Measurements from ENCODE around the gene RUFY3.
"Not testable (repeated sequence)": the region's sequence is repeated elsewhere in the genome, so short reads cannot be mapped to it uniquely, and the experiment has no call there.

Gene RUFY3

GRCh38 chr4:70724463-70724862, 2.7 kb downstream of the RUFY3 start:
- H3K36me3 ChIP-seq: no peaks in the 10 kb centered on the region; a peak in 1 of 22 replicates
- peaks cover 0 to 9% (median 0%) of the 10 kb centered on the region in 11 experiments; a peak in 1 of 22 replicates for H4K20me1 ChIP-seq
- H3K4me2 ChIP-seq: no peak overlapping the region
- no peak overlapping the region for H3K27ac ChIP-seq
- no peaks in the 10 kb centered on the region for H3K27me3 ChIP-seq
- TF ChIP-seq Cebpa-rat (IDR thresholded peaks at IDR 0.05): no peak
- H3K9ac ChIP-seq: no peak overlapping the region
- H3K4me3 ChIP-seq: no peak overlapping the region
- H3K9me3 ChIP-seq (replicated peaks in 1 of 11): no peaks in the 10 kb centered on the region
- H3K4me1 ChIP-seq: peaks cover 10 to 20% (median 12%) of the 10 kb centered on the region in 10 experiments

- H3K4me1 ChIP-seq: peaks cover 10 to 13% (median 12%) of the 10 kb centered on the region in 10 experiments
- peaks cover 0 to 9% (median 0%) of the 10 kb centered on the region in 11 experiments; a peak in 1 of 22 replicates for H4K20me1 ChIP-seq
- H3K27ac ChIP-seq: no peak overlapping the region
- no peaks in the 10 kb centered on the region for H3K27me3 ChIP-seq
- no peaks in the 10 kb centered on the region; a peak in 1 of 22 replicates for H3K36me3 ChIP-seq
- no peak overlapping the region for H3K4me2 ChIP-seq
- H3K4me3 ChIP-seq: no peak overlapping the region
- TF ChIP-seq Cebpa-rat (IDR thresholded peaks at IDR 0.05): no peak
- no peaks in the 10 kb centered on the region for H3K9me3 ChIP-seq (replicated peaks in 1 of 11)
- H3K9ac ChIP-seq: no peak overlapping the region
Measured at GRCh38 chr4:70725633-70726032, 3.9 kb downstream of the RUFY3 start.

- H3K4me2 ChIP-seq; H3K36me3 ChIP-seq; H3K27me3 ChIP-seq; H3K9ac ChIP-seq; H3K9me3 ChIP-seq (replicated peaks in 1 of 11); H4K20me1 ChIP-seq; H3K27ac ChIP-seq; H3K4me3 ChIP-seq: not testable (repeated sequence)
- H3K4me1 ChIP-seq: peaks cover 10 to 13% (median 12%) of the 10 kb centered on the region in 10 experiments
Measured at GRCh38 chr4:70726515-70726914, 4.8 kb downstream of the RUFY3 start.

- Histone ChIP-seq H4K20me1 (no peaks in the 10 kb centered on the region), H3K36me3 (no peaks in the 10 kb centered on the region; a peak in 1 of 22 replicates), H3K4me3 (no peak overlapping the region), H3K4me1 (peaks cover 0 to under 1% (median 0%) of the 10 kb centered on the region in 10 experiments; a peak in 2 of 20 replicates), H3K9me3 (replicated peaks in 1 of 11) (no peaks in the 10 kb centered on the region), H3K27ac (no peak overlapping the region), H3K4me2 (no peak overlapping the region), H3K27me3 (no peaks in the 10 kb centered on the region), H3K9ac (no peak overlapping the region)
- no peak for TF ChIP-seq Cebpa-rat (IDR thresholded peaks at IDR 0.05)
Measured at GRCh38 chr4:70728091-70728490, 6.3 kb downstream of the RUFY3 start.

GRCh38 chr4:70732878-70733277, 11.1 kb downstream of the RUFY3 start:
- not testable (repeated sequence) for H3K4me2 ChIP-seq; H3K4me3 ChIP-seq; H3K9me3 ChIP-seq (replicated peaks in 1 of 11); H4K20me1 ChIP-seq; H3K27ac ChIP-seq; H3K9ac ChIP-seq; H3K27me3 ChIP-seq; H3K36me3 ChIP-seq
- H3K4me1 ChIP-seq: peaks cover 38 to 46% (median 40%) of the 10 kb centered on the region in 10 experiments

GRCh38 chr4:70734168-70734954, 12.6 kb downstream of the RUFY3 start:
- Histone ChIP-seq H4K20me1 (no peaks in the 10 kb centered on the region), H3K4me2 (peak overlapping the region; percentile 84 to 98 (median 86)), H3K36me3 (no peaks in the 10 kb centered on the region), H3K27me3 (no peaks in the 10 kb centered on the region), H3K27ac (peak overlapping the region; percentile 37 to 81 (median 68); a peak in 21 of 22 replicates), H3K9me3 (replicated peaks in 1 of 11) (no peaks in the 10 kb centered on the region), H3K9ac (peak overlapping the region; percentile 50 to 77 (median 67)), H3K4me1 (peaks cover 41 to 60% (median 48%) of the 10 kb centered on the region in 10 experiments), H3K4me3 (peak overlapping the region; percentile 46 to 61 (median 52))
- TF ChIP-seq Cebpa-rat (IDR thresholded peaks at IDR 0.05): no peak

- Histone ChIP-seq H3K9ac (peak overlapping the region; percentile 50 to 77 (median 67); a peak in 21 of 22 replicates), H3K4me3 (peak overlapping the region; percentile 46 to 61 (median 52)), H3K36me3 (no peaks in the 10 kb centered on the region), H4K20me1 (no peaks in the 10 kb centered on the region; a peak in 1 of 22 replicates), H3K27me3 (no peaks in the 10 kb centered on the region), H3K4me2 (peak overlapping the region; percentile 84 to 98 (median 86)), H3K4me1 (peaks cover 41 to 65% (median 54%) of the 10 kb centered on the region in 10 experiments), H3K9me3 (replicated peaks in 1 of 11) (no peaks in the 10 kb centered on the region), H3K27ac (peak overlapping the region; percentile 37 to 81 (median 68); a peak in 21 of 22 replicates)
- TF ChIP-seq Cebpa-rat (IDR thresholded peaks at IDR 0.05): no peak
Measured at GRCh38 chr4:70734971-70735370, 13.2 kb downstream of the RUFY3 start.

- Histone ChIP-seq H3K9ac (peak overlapping the region in 3 of 11 experiments; percentile 64 to 69 (median 67); a peak in 4 of 22 replicates), H3K27ac (peak overlapping the region in 9 of 11 experiments; percentile 62 to 81 (median 73); a peak in 16 of 22 replicates), H3K4me2 (peak overlapping the region; percentile 84 to 98 (median 86)), H3K4me1 (peaks cover 41 to 65% (median 55%) of the 10 kb centered on the region in 10 experiments)
- H3K27me3 ChIP-seq; H4K20me1 ChIP-seq; H3K9me3 ChIP-seq (replicated peaks in 1 of 11); H3K4me3 ChIP-seq; H3K36me3 ChIP-seq: not testable (repeated sequence)
- peak in 7 of 11 experiments; percentile 21 to 72 (median 48); a peak in 7 of 22 replicates for TF ChIP-seq Cebpa-rat (IDR thresholded peaks at IDR 0.05)
Measured at GRCh38 chr4:70735915-70736314, 14.2 kb downstream of the RUFY3 start.

- Histone ChIP-seq H3K4me2 (peak overlapping the region; percentile 73 to 98 (median 85)), H3K4me3 (peak overlapping the region in 1 of 10 experiments; percentile 21; a peak in 1 of 20 replicates), H4K20me1 (peaks cover 0 to 17% (median 0%) of the 10 kb centered on the region in 11 experiments; a peak in 3 of 22 replicates), H3K36me3 (no peaks in the 10 kb centered on the region), H3K9me3 (replicated peaks in 1 of 11) (no peaks in the 10 kb centered on the region), H3K9ac (peak overlapping the region in 7 of 11 experiments; percentile 19 to 72 (median 48); a peak in 11 of 22 replicates), H3K27me3 (no peaks in the 10 kb centered on the region), H3K4me1 (peaks cover 41 to 76% (median 59%) of the 10 kb centered on the region in 10 experiments), H3K27ac (peak overlapping the region in 8 of 11 experiments; percentile 55 to 81 (median 70); a peak in 16 of 22 replicates)
- TF ChIP-seq Cebpa-rat (IDR thresholded peaks at IDR 0.05): 0 out of 22 replicates have a peak, but pooled peaks of 1 of the 11 experiments have one; percentile 22
Measured at GRCh38 chr4:70737006-70737405, 15.2 kb downstream of the RUFY3 start.

All from BLaER1 treated with 17β-estradiol and CSF1 and Interleukin-3, amounts not matched to agents 10 nM and 100 nM (cell line).